ENCODE results near the gene PDE11A. TPM values are rescaled to one million over a fixed set of nuclear protein-coding genes. Genes with fewer than 3 reads are reported as not detected.
A peak's percentile ranks its signal among the peaks of the same experiment; 100 is the strongest.

The PDE11A gene
- total and polyA plus RNA-seq, 2 donors, result 0.14 to 0.43 TPM

DNA sequence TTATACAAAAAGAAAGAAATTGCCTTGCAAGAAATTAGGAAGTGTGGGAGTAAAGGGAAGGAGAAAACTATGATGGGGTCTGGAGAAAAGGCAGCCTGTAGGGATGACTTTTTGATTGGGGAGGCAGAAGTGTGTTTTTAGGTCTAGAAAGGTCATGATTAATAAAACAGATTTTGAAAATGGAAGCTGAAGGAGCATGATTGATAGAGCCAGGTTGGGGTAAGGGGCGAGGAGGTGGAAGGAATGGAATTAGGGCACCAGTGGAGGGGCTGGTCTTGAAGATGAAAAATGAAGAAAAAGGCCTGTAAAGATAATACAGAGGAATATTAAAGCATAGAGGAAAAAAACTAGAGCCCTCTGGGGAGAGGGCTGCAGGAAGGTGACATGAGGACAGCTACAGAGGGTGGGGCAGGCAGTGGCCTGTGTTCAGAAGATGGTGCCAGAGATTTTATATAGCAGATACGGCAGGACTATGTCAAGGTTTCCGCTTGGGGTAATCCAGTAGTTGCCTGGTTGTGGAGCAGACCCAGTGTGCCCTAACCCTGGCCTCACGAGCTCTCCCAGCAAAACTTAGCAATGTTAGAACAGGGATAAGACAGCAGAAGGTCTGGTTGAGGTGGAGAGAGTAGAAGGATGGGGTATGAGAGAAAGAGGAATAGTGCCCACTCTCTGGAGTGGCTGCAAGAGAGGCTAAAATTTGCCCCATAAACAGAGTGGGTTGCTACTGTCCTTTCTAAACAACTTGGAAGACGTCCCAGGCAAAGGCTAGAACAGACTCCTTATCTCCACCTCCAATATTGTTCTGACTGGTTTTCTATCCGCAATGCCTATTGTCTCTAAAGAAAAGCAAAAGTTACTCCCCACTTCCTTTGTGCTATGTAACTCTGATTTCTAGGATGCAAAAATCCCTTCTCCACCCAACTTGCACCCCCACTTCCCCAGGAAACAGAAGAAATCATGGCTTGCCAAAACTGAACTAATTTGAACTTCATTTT is 392.7 kb downstream of the PDE11A start:
- 95% methylated on average over 6 of the region's 6 CpGs for WGBS
- Histone ChIP-seq H3K36me3 (ENCODE audit: control insufficient read depth in 2 of 2, insufficient read depth in 2 of 2, low read length in 1 of 2) (no peaks in the 10 kb centered on the region), H3K9me3 (ENCODE audit: control insufficient read depth in 2 of 2, insufficient read depth in 1 of 2, low read length in 1 of 2) (no peaks in the 10 kb centered on the region), H3K27me3 (ENCODE audit: control insufficient read depth in 2 of 2, insufficient read depth in 1 of 2, low read length in 1 of 2) (no peaks in the 10 kb centered on the region), H3K4me3 (ENCODE audit: low read length in 2 of 2) (no peak overlapping the region), H3K4me1 (ENCODE audit: control insufficient read depth in 2 of 2, insufficient read depth in 2 of 2, low read length in 2 of 2) (no peaks in the 10 kb centered on the region), H3K27ac (ENCODE audit: low read depth in 1 of 2, low read length in 1 of 2) (no peak overlapping the region)
- DNase-seq (ENCODE audit: low read depth in 6 of 9, low spot score in 9 of 9), result no peak

DNA sequence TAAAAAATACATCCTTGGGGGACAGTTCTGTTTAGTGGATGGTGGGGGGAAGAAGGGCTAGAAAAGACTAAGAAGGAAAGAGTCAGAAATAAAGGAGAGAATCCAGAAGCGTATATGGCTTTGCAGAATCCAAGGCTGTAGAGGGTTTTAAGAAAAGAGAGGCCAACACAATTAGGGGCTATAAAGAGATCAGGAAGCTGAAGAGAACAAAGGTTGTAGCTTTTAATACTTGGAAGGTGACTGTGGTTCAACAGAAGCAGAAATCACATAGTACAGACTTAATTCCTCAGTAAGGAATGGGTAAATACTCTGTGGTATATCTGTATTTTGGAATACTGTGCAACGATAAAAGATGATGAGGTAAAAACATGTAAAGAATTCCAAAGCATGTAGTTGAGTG is 393.6 kb downstream of the PDE11A start:
- no peak for DNase-seq (ENCODE audit: low read depth in 6 of 9, low spot score in 9 of 9)
- H3K9me3 ChIP-seq (ENCODE audit: control insufficient read depth in 2 of 2, insufficient read depth in 1 of 2, low read length in 1 of 2), result no peaks in the 10 kb centered on the region
- no peaks in the 10 kb centered on the region for H3K27me3 ChIP-seq (ENCODE audit: control insufficient read depth in 2 of 2, insufficient read depth in 1 of 2, low read length in 1 of 2)
- no peak overlapping the region for H3K4me3 ChIP-seq (ENCODE audit: low read length in 2 of 2)
- H3K36me3 ChIP-seq (ENCODE audit: control insufficient read depth in 2 of 2, insufficient read depth in 2 of 2, low read length in 1 of 2), result no peaks in the 10 kb centered on the region
- over 99% methylated on average over 2 of the region's 2 CpGs for WGBS
- H3K27ac ChIP-seq (ENCODE audit: low read depth in 1 of 2, low read length in 1 of 2), result no peak overlapping the region
- H3K4me1 ChIP-seq (ENCODE audit: control insufficient read depth in 2 of 2, insufficient read depth in 2 of 2, low read length in 2 of 2), result no peaks in the 10 kb centered on the region

DNA sequence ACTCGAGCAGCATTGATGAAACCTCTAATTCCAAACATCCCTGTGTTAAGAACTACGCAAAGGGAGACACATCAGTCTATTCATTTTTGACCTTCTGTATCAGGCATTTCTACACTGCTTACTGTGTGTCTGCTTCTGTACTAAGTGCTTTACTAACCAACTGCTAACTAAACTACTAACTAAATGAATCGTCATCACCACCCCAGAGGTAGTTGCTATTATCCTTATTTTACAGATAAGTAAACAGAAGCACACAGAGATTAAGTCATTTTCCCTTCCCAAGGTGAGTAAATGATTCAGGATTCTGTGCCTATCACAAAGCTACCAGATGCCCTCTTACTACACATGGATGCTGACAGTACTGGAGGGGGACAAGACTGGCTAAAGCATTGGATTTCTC is 395.9 kb downstream of the PDE11A start:
- Histone ChIP-seq H3K27ac (ENCODE audit: low read depth in 1 of 2, low read length in 1 of 2) (no peak overlapping the region), H3K9me3 (ENCODE audit: control insufficient read depth in 2 of 2, insufficient read depth in 1 of 2, low read length in 1 of 2) (no peaks in the 10 kb centered on the region), H3K36me3 (ENCODE audit: control insufficient read depth in 2 of 2, insufficient read depth in 2 of 2, low read length in 1 of 2) (no peaks in the 10 kb centered on the region), H3K27me3 (ENCODE audit: control insufficient read depth in 2 of 2, insufficient read depth in 1 of 2, low read length in 1 of 2) (no peaks in the 10 kb centered on the region), H3K4me1 (ENCODE audit: control insufficient read depth in 2 of 2, insufficient read depth in 2 of 2, low read length in 2 of 2) (no peaks in the 10 kb centered on the region), H3K4me3 (ENCODE audit: low read length in 2 of 2) (no peak overlapping the region)
- 95% methylated on average over 3 of the region's 3 CpGs for WGBS
- no peak for DNase-seq (ENCODE audit: low read depth in 6 of 9, low spot score in 9 of 9)

DNA sequence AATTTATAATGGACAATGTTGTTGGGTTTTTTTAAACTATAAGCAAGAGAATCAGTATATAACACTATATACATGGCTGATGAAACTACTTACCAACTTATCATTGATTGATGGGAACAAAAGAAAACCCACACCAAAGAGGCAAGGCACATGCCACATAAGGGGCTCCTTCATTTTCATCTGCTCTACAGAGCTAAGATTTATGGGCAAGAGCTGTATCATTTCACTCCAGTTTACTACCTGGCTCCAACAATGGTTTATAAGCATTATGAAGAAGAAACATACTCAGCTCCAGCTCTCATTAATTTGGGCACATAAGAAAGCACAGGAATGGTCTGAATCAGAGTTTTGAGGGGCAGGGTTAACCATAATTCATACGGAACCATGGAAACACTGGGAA is 396.8 kb downstream of the PDE11A start:
- WGBS, result 97% methylated on average over 1 of the region's 1 CpG

DNA sequence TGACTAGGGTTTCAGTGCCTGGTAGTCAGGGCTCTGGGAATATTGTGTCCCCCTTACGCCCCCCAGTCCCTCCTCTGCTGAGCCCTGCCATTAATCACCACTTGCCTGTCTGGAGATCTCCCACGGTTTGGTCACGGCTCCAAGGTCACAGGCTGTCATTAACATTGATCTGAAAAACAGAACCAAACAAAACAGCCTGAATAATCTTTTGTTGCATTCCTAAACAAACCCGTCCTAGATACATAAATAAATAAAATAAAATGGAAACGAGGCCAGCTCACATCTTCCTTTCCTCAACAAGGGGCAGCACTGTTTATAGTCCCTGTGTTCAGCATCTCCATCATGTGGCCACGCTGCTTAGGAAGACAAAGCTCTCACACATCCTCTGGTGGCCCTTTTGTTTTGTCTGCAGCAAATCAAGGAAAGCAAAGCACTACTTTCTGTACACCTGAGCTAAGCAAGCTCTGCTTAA is 397.2 kb downstream of the PDE11A start:
- Histone ChIP-seq H3K27me3 (ENCODE audit: control insufficient read depth in 2 of 2, insufficient read depth in 1 of 2, low read length in 1 of 2) (no peaks in the 10 kb centered on the region), H3K36me3 (ENCODE audit: control insufficient read depth in 2 of 2, insufficient read depth in 2 of 2, low read length in 1 of 2) (no peaks in the 10 kb centered on the region), H3K4me1 (ENCODE audit: control insufficient read depth in 2 of 2, insufficient read depth in 2 of 2, low read length in 2 of 2) (no peaks in the 10 kb centered on the region), H3K4me3 (ENCODE audit: low read length in 2 of 2) (no peak overlapping the region), H3K9me3 (ENCODE audit: control insufficient read depth in 2 of 2, insufficient read depth in 1 of 2, low read length in 1 of 2) (no peaks in the 10 kb centered on the region), H3K27ac (ENCODE audit: low read depth in 1 of 2, low read length in 1 of 2) (no peak overlapping the region)
- no peak for DNase-seq (ENCODE audit: low read depth in 6 of 9, low spot score in 9 of 9)
- 78% methylated on average over 6 of the region's 6 CpGs for WGBS

More for the DNA sequence above, 396.8 kb downstream of the PDE11A start:
- H3K9me3 ChIP-seq (ENCODE audit: control insufficient read depth in 2 of 2, insufficient read depth in 1 of 2, low read length in 1 of 2), result no peaks in the 10 kb centered on the region
- DNase-seq (ENCODE audit: low read depth in 6 of 9, low spot score in 9 of 9), result peak in 1 of 9 donors; percentile 13
- H3K27me3 ChIP-seq (ENCODE audit: control insufficient read depth in 2 of 2, insufficient read depth in 1 of 2, low read length in 1 of 2), result no peaks in the 10 kb centered on the region
- H3K4me3 ChIP-seq (ENCODE audit: low read length in 2 of 2), result no peak overlapping the region
- H3K36me3 ChIP-seq (ENCODE audit: control insufficient read depth in 2 of 2, insufficient read depth in 2 of 2, low read length in 1 of 2), result no peaks in the 10 kb centered on the region
- no peaks in the 10 kb centered on the region for H3K4me1 ChIP-seq (ENCODE audit: control insufficient read depth in 2 of 2, insufficient read depth in 2 of 2, low read length in 2 of 2)
- no peak overlapping the region for H3K27ac ChIP-seq (ENCODE audit: low read depth in 1 of 2, low read length in 1 of 2)

DNA sequence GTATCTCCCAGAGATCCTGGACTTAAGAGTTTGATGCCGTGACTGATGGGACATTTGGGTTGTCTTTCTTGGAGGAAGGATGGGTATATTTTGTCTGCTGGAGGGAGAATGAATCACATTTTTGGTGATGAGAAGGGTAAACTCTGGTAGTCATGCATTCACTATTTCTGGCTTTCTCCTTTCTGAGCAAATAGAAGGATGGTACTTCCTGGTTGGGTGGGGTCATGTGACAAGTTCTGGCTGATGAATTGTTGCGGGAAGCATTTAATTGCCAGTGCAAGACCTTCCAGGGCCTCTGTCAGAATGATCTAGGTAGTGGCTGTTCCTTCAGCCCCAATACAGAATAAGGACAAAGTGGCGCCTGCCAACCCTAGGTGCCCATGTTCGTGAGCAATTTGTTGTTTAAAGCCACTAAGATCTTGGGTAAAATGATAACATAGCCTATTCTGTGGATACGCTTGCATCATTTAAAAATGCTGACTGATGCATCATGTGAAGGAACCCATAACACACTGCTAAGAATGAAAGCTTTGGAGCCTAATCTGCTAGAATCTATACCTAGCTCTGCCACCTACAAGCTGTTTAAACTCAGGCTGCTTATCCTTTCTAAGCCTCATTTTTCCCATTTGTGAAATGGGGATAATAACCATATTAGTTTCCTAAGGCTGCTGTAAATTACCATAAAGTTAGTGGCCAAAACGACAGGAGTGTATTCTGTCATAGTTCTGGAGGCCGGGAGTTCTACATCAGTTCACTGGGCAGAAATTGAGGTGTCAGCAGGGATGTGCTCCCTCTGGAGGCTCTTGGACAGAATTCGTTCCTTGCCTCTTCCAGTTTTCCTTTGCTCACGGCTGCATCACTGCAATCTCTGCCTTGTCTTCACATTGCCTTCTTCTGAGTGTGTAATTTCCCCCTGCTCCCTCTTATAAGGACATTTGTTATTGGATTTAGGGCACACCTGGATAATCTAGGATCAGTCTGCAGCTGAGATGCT is 398.7 kb downstream of the PDE11A start:
- H3K9me3 ChIP-seq (ENCODE audit: control insufficient read depth in 2 of 2, insufficient read depth in 1 of 2, low read length in 1 of 2), result no peaks in the 10 kb centered on the region
- no peaks in the 10 kb centered on the region for H3K27me3 ChIP-seq (ENCODE audit: control insufficient read depth in 2 of 2, insufficient read depth in 1 of 2, low read length in 1 of 2)
- H3K36me3 ChIP-seq (ENCODE audit: control insufficient read depth in 2 of 2, insufficient read depth in 2 of 2, low read length in 1 of 2), result no peaks in the 10 kb centered on the region
- WGBS, result 86% methylated on average over 9 of the region's 9 CpGs
- H3K4me3 ChIP-seq (ENCODE audit: low read length in 2 of 2), result no peak overlapping the region
- no peaks in the 10 kb centered on the region for H3K4me1 ChIP-seq (ENCODE audit: control insufficient read depth in 2 of 2, insufficient read depth in 2 of 2, low read length in 2 of 2)
- no peak overlapping the region for H3K27ac ChIP-seq (ENCODE audit: low read depth in 1 of 2, low read length in 1 of 2)
- DNase-seq (ENCODE audit: low read depth in 6 of 9, low spot score in 9 of 9), result no peak

DNA sequence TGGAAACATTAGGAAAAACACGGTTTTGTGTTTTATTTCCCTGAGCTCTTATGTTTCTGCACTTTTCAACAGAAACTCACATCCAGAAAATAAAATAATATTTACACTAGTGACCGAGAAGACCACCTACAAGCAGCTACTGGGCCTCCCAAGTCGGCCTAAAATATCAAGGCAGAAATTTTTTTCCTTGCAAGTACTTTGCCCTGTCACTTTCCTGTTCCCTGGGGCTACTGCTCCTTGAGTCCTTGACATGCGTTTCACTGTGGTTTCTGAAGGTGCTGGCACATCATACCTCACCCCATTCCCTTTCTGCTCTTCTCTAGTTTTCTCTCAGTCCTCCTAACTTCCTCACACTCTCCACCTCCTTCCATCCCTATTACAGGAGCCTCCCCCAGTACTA is 400.9 kb downstream of the PDE11A start:
- H3K27me3 ChIP-seq (ENCODE audit: control insufficient read depth in 2 of 2, insufficient read depth in 1 of 2, low read length in 1 of 2), result no peaks in the 10 kb centered on the region
- H3K27ac ChIP-seq (ENCODE audit: low read depth in 1 of 2, low read length in 1 of 2), result no peak overlapping the region
- H3K36me3 ChIP-seq (ENCODE audit: control insufficient read depth in 2 of 2, insufficient read depth in 2 of 2, low read length in 1 of 2), result no peaks in the 10 kb centered on the region
- no peak for DNase-seq (ENCODE audit: low read depth in 6 of 9, low spot score in 9 of 9)
- H3K4me1 ChIP-seq (ENCODE audit: control insufficient read depth in 2 of 2, insufficient read depth in 2 of 2, low read length in 2 of 2), result no peaks in the 10 kb centered on the region
- no peaks in the 10 kb centered on the region for H3K9me3 ChIP-seq (ENCODE audit: control insufficient read depth in 2 of 2, insufficient read depth in 1 of 2, low read length in 1 of 2)
- WGBS, result 70% methylated on average over 4 of the region's 4 CpGs
- H3K4me3 ChIP-seq (ENCODE audit: low read length in 2 of 2), result no peak overlapping the region

DNA sequence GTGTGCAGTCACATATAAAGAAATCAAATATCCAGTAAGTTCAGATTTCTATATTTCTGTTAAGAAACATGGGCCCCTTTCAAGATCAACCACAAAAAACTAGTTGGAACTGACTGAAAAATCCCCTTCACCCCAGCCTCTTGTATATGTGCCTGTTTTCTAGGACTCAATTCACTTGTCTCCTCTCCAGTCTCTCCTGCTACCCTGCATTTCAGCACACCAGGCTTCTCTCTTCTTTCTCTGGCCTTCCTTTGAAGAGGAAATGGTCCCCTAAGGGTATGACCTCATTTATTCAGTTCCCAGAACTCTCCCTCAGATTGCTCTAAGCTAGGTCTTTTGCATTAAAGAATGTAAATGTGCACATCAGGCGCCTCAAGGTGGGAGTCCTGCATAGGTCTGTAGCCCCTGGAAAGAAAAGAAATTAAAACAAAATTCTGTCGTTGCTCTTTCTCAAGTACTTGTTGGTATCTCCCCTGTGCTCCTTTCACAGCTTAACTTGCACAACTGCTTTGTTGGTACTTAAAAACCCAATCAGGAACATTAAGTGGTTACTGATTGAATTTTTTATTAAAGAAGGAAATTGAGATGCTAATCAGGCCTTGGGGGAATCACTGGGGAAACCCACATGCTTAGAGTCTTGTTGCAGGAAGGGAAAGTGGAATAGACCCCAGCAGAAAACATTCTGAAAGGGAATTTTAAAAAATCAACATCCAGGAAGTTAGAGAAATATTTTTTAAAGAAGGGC is 401.6 kb downstream of the PDE11A start:
- no peak overlapping the region for H3K27ac ChIP-seq (ENCODE audit: low read depth in 1 of 2, low read length in 1 of 2)
- 94% methylated on average over 2 of the region's 2 CpGs for WGBS
- no peaks in the 10 kb centered on the region for H3K36me3 ChIP-seq (ENCODE audit: control insufficient read depth in 2 of 2, insufficient read depth in 2 of 2, low read length in 1 of 2)
- no peaks in the 10 kb centered on the region for H3K9me3 ChIP-seq (ENCODE audit: control insufficient read depth in 2 of 2, insufficient read depth in 1 of 2, low read length in 1 of 2)
- H3K27me3 ChIP-seq (ENCODE audit: control insufficient read depth in 2 of 2, insufficient read depth in 1 of 2, low read length in 1 of 2), result no peaks in the 10 kb centered on the region
- H3K4me3 ChIP-seq (ENCODE audit: low read length in 2 of 2), result no peak overlapping the region
- no peak for DNase-seq (ENCODE audit: low read depth in 6 of 9, low spot score in 9 of 9)
- no peaks in the 10 kb centered on the region for H3K4me1 ChIP-seq (ENCODE audit: control insufficient read depth in 2 of 2, insufficient read depth in 2 of 2, low read length in 2 of 2)

All from thymus (tissue), 11 donors.